ENCODE results near the gene LSM6.

DNA sequence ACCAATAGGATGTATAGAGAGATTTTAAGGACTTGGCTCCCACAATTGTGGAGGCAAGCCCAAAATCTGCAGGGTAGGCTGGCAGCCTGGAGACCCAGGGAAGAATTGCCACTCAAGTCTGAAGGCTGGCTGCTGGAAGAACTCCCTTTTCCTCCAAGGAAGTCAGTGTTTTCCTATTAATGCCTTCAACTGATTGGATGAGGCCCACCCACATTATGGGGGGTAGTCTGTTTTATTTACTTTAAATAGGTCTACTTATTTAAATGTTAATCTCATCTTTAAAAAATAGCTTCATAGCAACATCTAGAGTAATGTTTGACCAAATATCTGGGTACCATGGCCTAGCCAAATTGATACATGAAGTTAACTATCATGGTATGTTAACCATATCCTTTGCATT is 18.7 kb downstream of the LSM6 start:
- TF ChIP-seq EZH2 (IDR thresholded peaks at IDR 0.05; ENCODE audit: insufficient read depth, low read length), result no peak
- TF ChIP-seq, protein P1, sequence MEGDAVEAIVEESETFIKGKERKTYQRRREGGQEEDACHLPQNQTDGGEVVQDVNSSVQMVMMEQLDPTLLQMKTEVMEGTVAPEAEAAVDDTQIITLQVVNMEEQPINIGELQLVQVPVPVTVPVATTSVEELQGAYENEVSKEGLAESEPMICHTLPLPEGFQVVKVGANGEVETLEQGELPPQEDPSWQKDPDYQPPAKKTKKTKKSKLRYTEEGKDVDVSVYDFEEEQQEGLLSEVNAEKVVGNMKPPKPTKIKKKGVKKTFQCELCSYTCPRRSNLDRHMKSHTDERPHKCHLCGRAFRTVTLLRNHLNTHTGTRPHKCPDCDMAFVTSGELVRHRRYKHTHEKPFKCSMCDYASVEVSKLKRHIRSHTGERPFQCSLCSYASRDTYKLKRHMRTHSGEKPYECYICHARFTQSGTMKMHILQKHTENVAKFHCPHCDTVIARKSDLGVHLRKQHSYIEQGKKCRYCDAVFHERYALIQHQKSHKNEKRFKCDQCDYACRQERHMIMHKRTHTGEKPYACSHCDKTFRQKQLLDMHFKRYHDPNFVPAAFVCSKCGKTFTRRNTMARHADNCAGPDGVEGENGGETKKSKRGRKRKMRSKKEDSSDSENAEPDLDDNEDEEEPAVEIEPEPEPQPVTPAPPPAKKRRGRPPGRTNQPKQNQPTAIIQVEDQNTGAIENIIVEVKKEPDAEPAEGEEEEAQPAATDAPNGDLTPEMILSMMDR (IDR thresholded peaks at IDR 0.05; ENCODE audit: insufficient read depth, low read depth, low read length), result no peak
